H9 (cell line): Measurements from ENCODE around the gene SMARCC1. TPM values are rescaled to one million over a fixed set of nuclear protein-coding genes. Genes with fewer than 3 reads are reported as not detected.

Experiments
- DNase-seq: peaks from one replicate; pipeline ENCODE4 v3.0.0-alpha.2; 2017
- H2AFZ ChIP-seq: one replicate; pipeline ENCODE4 v1.6.1; 2013; ENCODE audit warnings: mild to moderate bottlenecking, low read length, control low read depth, moderate library complexity
- H2AK5ac ChIP-seq: 2 replicates; pipeline ENCODE4 v1.6.1; 2013; ENCODE audit warnings: low read length, control low read depth, mixed read lengths; ENCODE audit not compliant: insufficient read length
- H2BK120ac ChIP-seq: one replicate; pipeline ENCODE4 v1.6.1; 2013; ENCODE audit warnings: low read depth, mild to moderate bottlenecking, low read length, control low read depth, inconsistent platforms; ENCODE audit not compliant: poor library complexity, severe bottlenecking
- H2BK12ac ChIP-seq: 2 replicates; pipeline ENCODE4 v1.6.1; 2013; ENCODE audit warnings: low read length, control low read depth, mixed read lengths, low read depth; ENCODE audit not compliant: insufficient read length
- H2BK15ac ChIP-seq: 2 replicates; pipeline ENCODE4 v1.6.1; 2013; ENCODE audit warnings: low read depth, low read length, control low read depth
- H2BK20ac ChIP-seq: one replicate; pipeline ENCODE4 v1.6.1; 2013; ENCODE audit warnings: low read depth, mild to moderate bottlenecking, low read length, control low read depth, inconsistent platforms; ENCODE audit not compliant: poor library complexity, severe bottlenecking
- H2BK5ac ChIP-seq: 2 replicates; pipeline ENCODE4 v1.6.1; 2013; ENCODE audit warnings: low read length, control low read depth, mixed read lengths; ENCODE audit not compliant: insufficient read length
- H3K14ac ChIP-seq: 2 replicates; pipeline ENCODE4 v1.6.1; 2013; ENCODE audit warnings: low read length, control low read depth; ENCODE audit not compliant: insufficient read depth
- H3K18ac ChIP-seq: 2 replicates; pipeline ENCODE4 v1.6.1; 2013; ENCODE audit warnings: low read depth, mild to moderate bottlenecking, mixed read lengths, low read length, control low read depth; ENCODE audit not compliant: insufficient read length
- H3K23ac ChIP-seq: 2 replicates; pipeline ENCODE4 v1.6.1; 2013; ENCODE audit warnings: low read length, control low read depth, mixed read lengths, low read depth; ENCODE audit not compliant: insufficient read length
- H3K23me2 ChIP-seq: 2 replicates; pipeline ENCODE4 v1.6.1; 2013; ENCODE audit warnings: low read depth, mild to moderate bottlenecking, mixed read lengths, low read length, control low read depth; ENCODE audit not compliant: insufficient read length, poor library complexity, severe bottlenecking
- H3K27ac ChIP-seq: 2 replicates; pipeline ENCODE4 v1.5.1; 2013; ENCODE audit warnings: low read length, control low read depth, mixed read lengths, low read depth; ENCODE audit not compliant: insufficient read length
- H3K27me3 ChIP-seq: 2 replicates; pipeline ENCODE4 v1.6.1; 2013; ENCODE audit warnings: low read length, control low read depth, inconsistent platforms; ENCODE audit not compliant: insufficient read depth
- H3K4ac ChIP-seq: 2 replicates; pipeline ENCODE4 v1.6.1; 2013; ENCODE audit warnings: low read depth, mild to moderate bottlenecking, control low read depth, inconsistent platforms, low read length, moderate library complexity
- H3K4me1 ChIP-seq: 2 replicates; pipeline ENCODE4 v1.6.1; 2013; ENCODE audit warnings: low read length, control low read depth, inconsistent platforms; ENCODE audit not compliant: insufficient read depth
- H3K4me2 ChIP-seq: 2 replicates; pipeline ENCODE4 v1.6.1; 2013; ENCODE audit warnings: low read length, control low read depth, mixed read lengths; ENCODE audit not compliant: insufficient read length, insufficient read depth
- H3K56ac ChIP-seq: 2 replicates; pipeline ENCODE4 v1.6.1; 2013; ENCODE audit warnings: low read depth, mild to moderate bottlenecking, mixed read lengths, low read length, control low read depth; ENCODE audit not compliant: insufficient read length
- H3K79me1 ChIP-seq: 2 replicates; pipeline ENCODE4 v1.6.1; 2013; ENCODE audit warnings: low read depth, mild to moderate bottlenecking, moderate library complexity, low read length, control low read depth, inconsistent platforms; ENCODE audit not compliant: insufficient read depth, poor library complexity, severe bottlenecking
- H3K79me2 ChIP-seq: 2 replicates; pipeline ENCODE4 v1.6.1; 2013; ENCODE audit warnings: low read length, control low read depth, inconsistent platforms; ENCODE audit not compliant: insufficient read depth
- H3K9ac ChIP-seq: 2 replicates; pipeline ENCODE4 v1.6.1; 2013; ENCODE audit warnings: low read length, control low read depth, mixed read lengths; ENCODE audit not compliant: insufficient read length; ENCODE audit errors: extremely low read depth
- H3K9me3 ChIP-seq: one replicate; pipeline ENCODE4 v1.6.1; 2013; ENCODE audit warnings: low read depth, low read length, inconsistent platforms; ENCODE audit not compliant: control insufficient read depth
- H3T11ph ChIP-seq: one replicate; pipeline ENCODE4 v1.6.1; 2013; ENCODE audit warnings: mild to moderate bottlenecking, low read length, control low read depth, inconsistent platforms
- H4K20me1 ChIP-seq: one replicate; pipeline ENCODE4 v1.6.1; 2013; ENCODE audit not compliant: control insufficient read depth, insufficient read length, insufficient read depth
- H4K5ac ChIP-seq: 2 replicates; pipeline ENCODE4 v1.6.1; 2013; ENCODE audit warnings: low read depth, mild to moderate bottlenecking, mixed read lengths, low read length, control low read depth; ENCODE audit not compliant: insufficient read length
- H4K8ac ChIP-seq: replicated peaks from 2 replicates; pipeline ENCODE4 v1.6.1; 2013; ENCODE audit warnings: low read length, control low read depth, mixed read lengths, low read depth; ENCODE audit not compliant: insufficient read length
- H4K91ac ChIP-seq: 2 replicates; pipeline ENCODE4 v1.6.1; 2013; ENCODE audit warnings: low read depth, mild to moderate bottlenecking, moderate library complexity, mixed read lengths, low read length, control low read depth; ENCODE audit not compliant: insufficient read length
- H3K27ac Mint-ChIP-seq, 3 experiments: 2 replicates in 2 of 3; 3 replicates in 1 of 3; pipeline ENCODE4 v1.8.0; 2020 to 2021; ENCODE audit warnings: mixed read lengths in 3 of 3, mild to moderate bottlenecking in 1 of 3, moderate library complexity in 1 of 3
- H3K27me3 Mint-ChIP-seq: 2 replicates; pipeline ENCODE4 v1.8.0; 2021; ENCODE audit warnings: low read depth, mild to moderate bottlenecking, moderate library complexity, mixed read lengths
- H3K36me3 Mint-ChIP-seq, 3 experiments: 2 replicates in 2 of 3; 3 replicates in 1 of 3; pipeline ENCODE4 v1.8.0; 2020 to 2021; ENCODE audit warnings: low read depth in 3 of 3, mixed read lengths in 3 of 3; ENCODE audit not compliant: insufficient read depth in 1 of 3
- H3K4me1 Mint-ChIP-seq, 2 experiments: 2 replicates each; pipeline ENCODE4 v1.8.0; 2020; ENCODE audit warnings: mixed read lengths in 2 of 2
- H3K4me3 Mint-ChIP-seq, 2 experiments: 2 replicates in 1 of 2; 3 replicates in 1 of 2; pipeline ENCODE4 v1.8.0; 2020 to 2021; ENCODE audit warnings: mild to moderate bottlenecking in 2 of 2, mixed read lengths in 2 of 2, moderate library complexity in 1 of 2
- H3K9me3 Mint-ChIP-seq, 2 experiments: 2 replicates in 1 of 2; 3 replicates in 1 of 2; pipeline ENCODE4 v1.8.0; 2020; ENCODE audit warnings: mild to moderate bottlenecking in 2 of 2, mixed read lengths in 2 of 2, moderate library complexity in 1 of 2
- CTCF ChIP-seq: fragments of 200-600 bp; sonication (generic); conservative IDR thresholded peaks from 3 replicates; pipeline ENCODE4 v1.8.0; 2021; ENCODE audit warnings: antibody characterized with exemption, mild to moderate bottlenecking
- WGBS: extraction: QIAGEN DNeasy Blood & Tissue Kit; methylation state at CpG from one replicate; pipeline ENCODE4 v1.1.7; 2013; ENCODE audit warnings: missing lambda C conversion rate, low lambda C conversion rate, mixed read lengths; ENCODE audit not compliant: insufficient read length; ENCODE audit errors: extremely low coverage; 5-methylcytosine and 5-hydroxymethylcytosine counted together
- total RNA-seq: library from RNA; stranded (reverse); gene quantifications from 2 replicates; pipeline ENCODE4 v1.2.1, GENCODE V29; 2021

The SMARCC1 gene
- total RNA-seq, 1 experiment from 2014 or later, result 274 TPM

GRCh38 chr3:47553407-47553806 is 228.3 kb downstream of the SMARCC1 start:
- Histone ChIP-seq H3K79me1 (no peaks in the 10 kb centered on the region), H3K23me2 (no peaks in the 10 kb centered on the region), H3K27me3 (no peaks in the 10 kb centered on the region), H3T11ph (no peak overlapping the region), H3K9me3 (no peaks in the 10 kb centered on the region), H2BK12ac (no peak overlapping the region), H3K23ac (no peak overlapping the region), H4K20me1 (no peaks in the 10 kb centered on the region), H3K79me2 (no peaks in the 10 kb centered on the region), H2BK15ac (no peak overlapping the region), H2AFZ (no peak overlapping the region), H4K8ac (no peak overlapping the region), H2BK5ac (no peak overlapping the region), H3K14ac (no peak overlapping the region), H2BK120ac (no peak overlapping the region), H2BK20ac (no peak overlapping the region), H3K27ac (no peak overlapping the region), H3K4me1 (no peaks in the 10 kb centered on the region), H4K91ac (no peak overlapping the region), H3K56ac (no peak overlapping the region), H4K5ac (peak overlapping the region; percentile 30), H3K4ac (no peak overlapping the region), H3K18ac (no peak overlapping the region), H3K4me2 (no peak overlapping the region), H3K9ac (no peak overlapping the region), H2AK5ac (no peak overlapping the region)
- Mint-ChIP-seq H3K9me3 (no peaks in the 10 kb centered on the region), H3K36me3 (no peaks in the 10 kb centered on the region; a peak in 1 of 7 replicates), H3K4me1 (0 out of 4 replicates have a peak, but pooled peaks cover 0 to 4% of the 10 kb centered on the region in 2 experiments), H3K27ac (no peak overlapping the region), H3K27me3 (peaks cover 16% of the 10 kb centered on the region), H3K4me3 (no peak overlapping the region)
- no CpG with 5 or more reads among the region's 7 CpGs for WGBS
- no peak for TF ChIP-seq CTCF
- DNase-seq, result no peak
